Spleen (tissue), 7 donors: Measurements from ENCODE around the gene HDAC8.

Source experiments
- POLR2AphosphoS5 ChIP-seq, 3 donors: sonication (generic); formaldehyde crosslinking; IDR thresholded peaks; one replicate each; pipeline ENCODE4 v1.5.1; 2017; ENCODE audit warnings: antibody characterized with exemption in 3 of 3
- TF ChIP-seq, protein P1 (sequence below), 11 experiments: fragments of 200-600 bp in 7 of 11; fragments of 450-650 bp in 4 of 11; sonication (generic) in 4 of 11; IDR thresholded peaks in 8 of 11; conservative IDR thresholded peaks in 3 of 11; 1 replicate in 7 of 11; 2 replicates in 4 of 11; pipeline versions ENCODE4 v1.4.0 to v1.8.0; 2016 to 2021; ENCODE audit warnings: antibody characterized with exemption in 11 of 11, inconsistent platforms in 4 of 11, mild to moderate bottlenecking in 1 of 11
- donor health status: DM: no; HTN: no; CAD: no; lungs with moderate emphysema.
- donor health status: DM: no; HTN: no; CAD: no.
- donor health status: DM: no; HTN: no; CAD: no.

DNA sequence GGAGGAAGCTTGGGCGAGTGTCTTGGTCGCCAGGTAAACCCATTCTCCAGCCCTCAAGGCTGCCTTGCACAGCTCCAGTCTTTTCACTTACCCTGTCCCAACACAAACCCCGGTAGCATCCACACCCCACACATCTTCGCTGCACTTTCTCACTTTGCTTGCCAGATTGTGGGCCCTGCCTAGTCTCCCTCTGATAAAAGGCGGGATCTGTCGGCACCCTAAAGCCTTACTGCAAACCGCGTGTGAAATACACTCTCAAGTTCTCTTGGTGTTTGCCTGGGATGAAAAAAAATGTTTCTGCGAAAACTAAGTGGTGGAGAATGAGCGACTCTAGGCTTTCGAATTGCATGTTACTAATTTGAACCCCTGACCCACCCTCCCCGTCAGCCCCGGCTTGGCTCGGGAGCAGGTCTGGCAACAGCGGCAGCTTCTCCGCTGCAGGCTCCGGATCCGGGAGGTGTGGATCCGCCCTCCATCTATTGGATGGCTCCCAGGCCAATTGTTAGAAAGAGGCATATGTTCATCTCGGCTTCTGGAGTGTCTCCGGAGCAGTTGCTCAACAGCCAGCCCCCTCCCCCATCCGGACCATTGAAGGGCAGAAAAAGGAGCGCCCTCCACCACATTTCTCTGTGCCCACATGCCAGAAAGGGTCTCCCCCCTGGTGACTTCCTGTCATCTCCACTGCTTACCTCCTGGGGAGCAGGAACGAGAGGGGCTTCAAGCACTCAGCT, 263.9 kb downstream of the HDAC8 start:
- TF ChIP-seq, protein P1, sequence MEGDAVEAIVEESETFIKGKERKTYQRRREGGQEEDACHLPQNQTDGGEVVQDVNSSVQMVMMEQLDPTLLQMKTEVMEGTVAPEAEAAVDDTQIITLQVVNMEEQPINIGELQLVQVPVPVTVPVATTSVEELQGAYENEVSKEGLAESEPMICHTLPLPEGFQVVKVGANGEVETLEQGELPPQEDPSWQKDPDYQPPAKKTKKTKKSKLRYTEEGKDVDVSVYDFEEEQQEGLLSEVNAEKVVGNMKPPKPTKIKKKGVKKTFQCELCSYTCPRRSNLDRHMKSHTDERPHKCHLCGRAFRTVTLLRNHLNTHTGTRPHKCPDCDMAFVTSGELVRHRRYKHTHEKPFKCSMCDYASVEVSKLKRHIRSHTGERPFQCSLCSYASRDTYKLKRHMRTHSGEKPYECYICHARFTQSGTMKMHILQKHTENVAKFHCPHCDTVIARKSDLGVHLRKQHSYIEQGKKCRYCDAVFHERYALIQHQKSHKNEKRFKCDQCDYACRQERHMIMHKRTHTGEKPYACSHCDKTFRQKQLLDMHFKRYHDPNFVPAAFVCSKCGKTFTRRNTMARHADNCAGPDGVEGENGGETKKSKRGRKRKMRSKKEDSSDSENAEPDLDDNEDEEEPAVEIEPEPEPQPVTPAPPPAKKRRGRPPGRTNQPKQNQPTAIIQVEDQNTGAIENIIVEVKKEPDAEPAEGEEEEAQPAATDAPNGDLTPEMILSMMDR (IDR thresholded peaks at IDR 0.05 in 8 of 11, conservative IDR thresholded peaks at IDR 0.05 in 3 of 11) = no peak
- no peak for TF ChIP-seq POLR2AphosphoS5 (IDR thresholded peaks at IDR 0.05)
